RWPE2 (cell line): Measurements from ENCODE around the gene MCF2L2.
A peak's percentile ranks its signal among the peaks of the same experiment; 100 is the strongest.

Experiments used
- ATAC-seq: fragments of 200-7000 bp; cut with Tn5 transposase; 3 replicates; pipeline ENCODE4 v1.9.1; 2021; ENCODE audit warnings: low read depth
- DNase-seq: peaks from one replicate; pipeline ENCODE4 v3.0.0-alpha.2; 2020; ENCODE audit warnings: low spot score
- H3K27ac ChIP-seq: fragments of 450-650 bp; 2 replicates; pipeline ENCODE4 v1.5.1; 2017; ENCODE audit warnings: mild to moderate bottlenecking; ENCODE audit not compliant: poor library complexity, severe bottlenecking
- H3K27me3 ChIP-seq: fragments of 250-450 bp; sonication (Bioruptor Pico); 2 replicates; pipeline ENCODE4 v1.5.1; 2021; ENCODE audit warnings: mild to moderate bottlenecking, moderate library complexity; ENCODE audit not compliant: insufficient read depth, poor library complexity, severe bottlenecking
- H3K36me3 ChIP-seq: fragments of 250-450 bp; sonication (Bioruptor Pico); 2 replicates; pipeline ENCODE4 v1.5.1; 2020; ENCODE audit warnings: low read depth, mild to moderate bottlenecking, moderate library complexity
- H3K4me1 ChIP-seq: fragments of 250-450 bp; sonication (Bioruptor Pico); 2 replicates; pipeline ENCODE4 v1.5.1; 2021; ENCODE audit warnings: mild to moderate bottlenecking, moderate library complexity; ENCODE audit not compliant: insufficient read depth, poor library complexity, severe bottlenecking
- H3K4me3 ChIP-seq: fragments of 250-450 bp; sonication (Bioruptor Pico); 2 replicates; pipeline ENCODE4 v1.5.1; 2021; ENCODE audit warnings: mild to moderate bottlenecking, moderate library complexity; ENCODE audit not compliant: severe bottlenecking
- H3K9me3 ChIP-seq: fragments of 250-450 bp; sonication (Bioruptor Pico); 2 replicates; pipeline ENCODE4 v1.5.1; 2021; ENCODE audit warnings: mild to moderate bottlenecking, moderate library complexity; ENCODE audit not compliant: severe bottlenecking
- TF ChIP-seq, protein P1 (sequence below): fragments of 450-650 bp; IDR thresholded peaks from one replicate; pipeline ENCODE4 v1.5.1; 2017; ENCODE audit warnings: mild to moderate bottlenecking, moderate library complexity; ENCODE audit not compliant: poor library complexity, severe bottlenecking

The MCF2L2 gene

DNA sequence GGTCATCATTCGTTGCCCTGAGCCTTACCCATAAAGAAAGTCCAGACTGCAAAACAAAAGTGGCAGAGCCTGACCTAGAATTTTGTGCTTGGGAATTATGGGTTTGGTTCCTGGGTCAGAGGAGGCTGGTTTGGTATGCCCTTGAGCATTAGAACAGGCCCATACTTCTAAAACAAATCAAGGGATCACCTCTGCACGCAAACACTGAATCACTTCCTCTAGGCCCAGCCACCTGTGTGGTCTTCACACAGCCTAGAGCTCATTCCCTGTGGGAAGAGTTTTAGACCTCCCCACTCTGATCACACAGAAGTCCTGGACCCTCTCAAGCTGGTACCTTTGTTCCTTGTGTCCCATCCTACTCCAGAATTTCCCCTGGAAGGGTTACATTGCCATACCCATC, 116.0 kb downstream of the MCF2L2 start:
- TF ChIP-seq, protein P1, sequence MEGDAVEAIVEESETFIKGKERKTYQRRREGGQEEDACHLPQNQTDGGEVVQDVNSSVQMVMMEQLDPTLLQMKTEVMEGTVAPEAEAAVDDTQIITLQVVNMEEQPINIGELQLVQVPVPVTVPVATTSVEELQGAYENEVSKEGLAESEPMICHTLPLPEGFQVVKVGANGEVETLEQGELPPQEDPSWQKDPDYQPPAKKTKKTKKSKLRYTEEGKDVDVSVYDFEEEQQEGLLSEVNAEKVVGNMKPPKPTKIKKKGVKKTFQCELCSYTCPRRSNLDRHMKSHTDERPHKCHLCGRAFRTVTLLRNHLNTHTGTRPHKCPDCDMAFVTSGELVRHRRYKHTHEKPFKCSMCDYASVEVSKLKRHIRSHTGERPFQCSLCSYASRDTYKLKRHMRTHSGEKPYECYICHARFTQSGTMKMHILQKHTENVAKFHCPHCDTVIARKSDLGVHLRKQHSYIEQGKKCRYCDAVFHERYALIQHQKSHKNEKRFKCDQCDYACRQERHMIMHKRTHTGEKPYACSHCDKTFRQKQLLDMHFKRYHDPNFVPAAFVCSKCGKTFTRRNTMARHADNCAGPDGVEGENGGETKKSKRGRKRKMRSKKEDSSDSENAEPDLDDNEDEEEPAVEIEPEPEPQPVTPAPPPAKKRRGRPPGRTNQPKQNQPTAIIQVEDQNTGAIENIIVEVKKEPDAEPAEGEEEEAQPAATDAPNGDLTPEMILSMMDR = no peak
- H3K27ac ChIP-seq = peak overlapping the region; percentile 10

DNA sequence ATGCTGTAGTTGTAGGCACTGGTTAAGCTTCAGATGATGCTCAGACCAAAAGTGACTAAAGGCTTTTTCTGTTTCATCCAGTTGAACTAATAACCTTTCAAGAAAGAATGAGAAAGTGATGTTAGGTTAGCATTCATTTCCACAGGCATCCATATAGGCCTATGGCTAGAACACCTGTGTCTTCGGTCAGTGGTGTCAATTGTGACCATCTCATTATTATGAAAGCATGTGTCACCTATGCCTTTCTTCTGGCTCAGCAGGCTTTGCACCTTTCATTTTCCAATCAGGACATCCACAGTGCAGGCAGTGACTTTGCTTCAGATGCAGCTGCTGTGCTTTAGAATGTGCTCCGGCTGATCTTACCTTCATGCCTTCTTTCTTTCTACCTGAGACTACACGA, 117.5 kb downstream of the MCF2L2 start:
- no peak for ATAC-seq
- peaks cover 15% of the 10 kb centered on the region for H3K4me1 ChIP-seq
- TF ChIP-seq, protein P1 = no peak
- no peaks in the 10 kb centered on the region for H3K36me3 ChIP-seq
- no peaks in the 10 kb centered on the region for H3K9me3 ChIP-seq
- H3K27me3 ChIP-seq = no peaks in the 10 kb centered on the region
- no peak overlapping the region for H3K4me3 ChIP-seq
- no peak overlapping the region for H3K27ac ChIP-seq
- DNase-seq = no peak

More for the DNA sequence above, 116.0 kb downstream of the MCF2L2 start:
- Histone ChIP-seq H3K4me1 (peaks cover 15% of the 10 kb centered on the region), H3K36me3 (no peaks in the 10 kb centered on the region), H3K9me3 (no peaks in the 10 kb centered on the region), H3K27me3 (no peaks in the 10 kb centered on the region), H3K4me3 (no peak overlapping the region)
- ATAC-seq = peak; percentile 66
- no peak for DNase-seq

DNA sequence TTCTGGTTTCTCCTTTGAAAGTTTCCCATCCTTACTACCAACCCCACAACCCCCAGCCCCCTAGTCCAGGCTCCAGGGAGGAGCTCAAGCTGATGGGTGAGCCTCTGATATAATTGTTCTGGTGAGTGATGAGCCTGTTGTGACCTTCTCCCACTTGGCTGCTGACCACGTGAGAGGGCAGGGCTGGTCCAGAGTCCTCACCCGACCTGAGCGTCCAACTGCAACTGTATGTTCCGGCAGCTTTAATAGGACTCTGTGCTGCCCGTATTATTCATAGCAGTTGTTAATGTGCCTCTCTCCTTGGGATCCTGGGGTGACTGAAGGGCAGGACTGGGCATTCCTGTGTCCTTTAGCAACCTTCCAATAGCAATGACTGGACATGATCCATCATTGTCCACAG, 119.1 kb downstream of the MCF2L2 start:
- H3K27me3 ChIP-seq = no peaks in the 10 kb centered on the region
- H3K9me3 ChIP-seq = no peaks in the 10 kb centered on the region
- DNase-seq (no peak), ATAC-seq (no peak)
- H3K27ac ChIP-seq = no peak overlapping the region
- TF ChIP-seq, protein P1 = no peak
- H3K4me1 ChIP-seq = peaks cover 15% of the 10 kb centered on the region
- H3K4me3 ChIP-seq = no peak overlapping the region
- H3K36me3 ChIP-seq = no peaks in the 10 kb centered on the region

DNA sequence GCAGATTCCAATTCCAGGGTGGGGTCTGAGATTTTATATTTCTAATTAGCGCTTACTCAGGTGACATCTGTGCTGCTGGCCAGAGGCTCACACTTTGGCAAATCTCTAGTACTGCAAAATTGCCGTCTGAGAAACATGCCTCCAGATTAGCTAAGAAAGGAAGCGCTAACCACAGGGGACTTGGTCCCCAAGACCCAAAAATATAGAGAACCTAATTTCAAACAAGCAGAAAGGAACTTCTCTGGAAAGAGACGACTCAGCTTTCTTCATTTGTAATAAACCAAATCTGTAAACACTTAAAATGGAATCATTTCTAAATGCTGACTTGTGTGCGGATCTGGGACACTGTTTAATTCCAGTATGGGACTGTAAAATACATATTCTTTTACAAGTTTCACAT, 119.7 kb downstream of the MCF2L2 start:
- Histone ChIP-seq H3K4me3 (no peak overlapping the region), H3K36me3 (no peaks in the 10 kb centered on the region), H3K27ac (no peak overlapping the region), H3K9me3 (no peaks in the 10 kb centered on the region), H3K27me3 (no peaks in the 10 kb centered on the region), H3K4me1 (peaks cover 15% of the 10 kb centered on the region)
- ATAC-seq (no peak), DNase-seq (no peak)
- TF ChIP-seq, protein P1 = no peak

DNA sequence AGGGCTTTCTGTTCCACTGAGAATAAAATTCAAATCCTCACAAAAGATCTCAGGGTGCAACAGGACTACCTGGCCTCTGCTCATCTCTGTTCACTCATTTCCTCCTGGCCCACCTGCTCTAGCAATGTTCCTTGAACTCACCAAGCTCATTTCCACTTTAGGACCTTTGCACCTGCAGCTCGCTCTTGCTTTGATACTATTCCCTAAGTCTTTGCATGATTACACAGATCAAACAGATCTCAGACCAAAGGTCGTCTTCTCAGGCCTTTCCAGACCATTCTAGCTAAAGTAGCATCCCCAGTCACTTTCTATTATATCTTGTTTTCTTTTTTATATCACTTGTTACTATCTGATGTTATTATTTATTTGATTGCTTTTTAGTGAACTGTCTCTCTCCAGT, 120.7 kb downstream of the MCF2L2 start:
- no peaks in the 10 kb centered on the region for H3K27me3 ChIP-seq
- H3K27ac ChIP-seq = no peak overlapping the region
- H3K36me3 ChIP-seq = no peaks in the 10 kb centered on the region
- DNase-seq (no peak), ATAC-seq (no peak)
- no peak overlapping the region for H3K4me3 ChIP-seq
- H3K9me3 ChIP-seq = no peaks in the 10 kb centered on the region
- TF ChIP-seq, protein P1 = no peak
- peaks cover 15% of the 10 kb centered on the region for H3K4me1 ChIP-seq
